WTC11 (cell line): ENCODE results near the gene IL17RC. TPM values are rescaled to one million over a fixed set of nuclear protein-coding genes. Genes with fewer than 3 reads are reported as not detected.

Experiments
- ATAC-seq: fragments of 200-7000 bp; cut with Tn5 transposase; 2 replicates; pipeline ENCODE4 v1.10.0; 2021; ENCODE audit warnings: mild to moderate bottlenecking, moderate library complexity
- CTCF ChIA-PET: fragments of 300-600 bp; sonication (Branson Sonifier 250); formaldehyde crosslinking; loops from one replicate; lab custom pipeline; 2021; ENCODE audit warnings: antibody characterized with exemption; lab: Charles Lee
- POLR2A ChIA-PET: fragments of 350-600 bp; sonication (Branson Sonifier 250); formaldehyde crosslinking; loops from one replicate; lab custom pipeline; 2021; ENCODE audit warnings: antibody characterized with exemption; lab: Charles Lee
- DNase-seq: peaks from one replicate; pipeline ENCODE4 v3.0.0; 2021; ENCODE audit warnings: low spot score
- H3K27ac Mint-ChIP-seq: 2 replicates; pipeline ENCODE4 v1.8.0; 2021; ENCODE audit warnings: mixed read lengths
- H3K27me3 Mint-ChIP-seq: 2 replicates; pipeline ENCODE4 v1.8.0; 2021; ENCODE audit warnings: low read depth, mild to moderate bottlenecking, moderate library complexity, mixed read lengths
- H3K36me3 Mint-ChIP-seq: 2 replicates; pipeline ENCODE4 v1.8.0; 2021; ENCODE audit warnings: mixed read lengths
- H3K4me1 Mint-ChIP-seq: 2 replicates; pipeline ENCODE4 v1.8.0; 2022; ENCODE audit warnings: mixed read lengths
- H3K4me3 Mint-ChIP-seq: 2 replicates; pipeline ENCODE4 v1.8.0; 2021; ENCODE audit warnings: mild to moderate bottlenecking, moderate library complexity, mixed read lengths
- H3K9me3 Mint-ChIP-seq: 2 replicates; pipeline ENCODE4 v1.8.0; 2021; ENCODE audit warnings: mixed read lengths
- CREM ChIP-seq: sonication (generic); formaldehyde crosslinking; IDR thresholded peaks from 2 replicates; pipeline ENCODE4 v1.8.1; 2022; ENCODE audit warnings: mild to moderate bottlenecking, missing genetic modification reagents, moderate library complexity
- ETV6 ChIP-seq: sonication (generic); formaldehyde crosslinking; IDR thresholded peaks from 2 replicates; pipeline ENCODE4 v1.8.1; 2022; ENCODE audit warnings: mild to moderate bottlenecking, missing genetic modification reagents
- FOXP1 ChIP-seq: sonication (generic); formaldehyde crosslinking; IDR thresholded peaks from 2 replicates; pipeline ENCODE4 v1.8.0; 2022; ENCODE audit warnings: missing genetic modification reagents, mild to moderate bottlenecking, moderate library complexity, borderline replicate concordance
- GABPB1 ChIP-seq: sonication (generic); formaldehyde crosslinking; IDR thresholded peaks from 2 replicates; pipeline ENCODE4 v1.8.1; 2023; ENCODE audit warnings: mild to moderate bottlenecking, missing genetic modification reagents
- JUN ChIP-seq: sonication (generic); formaldehyde crosslinking; IDR thresholded peaks from 2 replicates; pipeline ENCODE4 v1.8.0; 2023; ENCODE audit warnings: mild to moderate bottlenecking, missing genetic modification reagents
- KAT7 ChIP-seq: sonication (generic); formaldehyde crosslinking; IDR thresholded peaks from 2 replicates; pipeline ENCODE4 v1.8.1; 2023; ENCODE audit warnings: missing genetic modification reagents, mild to moderate bottlenecking, borderline replicate concordance
- NFE2L1 ChIP-seq: sonication (generic); formaldehyde crosslinking; IDR thresholded peaks from 2 replicates; pipeline ENCODE4 v1.8.1; 2023; ENCODE audit warnings: missing genetic modification reagents
- RELA ChIP-seq: sonication (generic); formaldehyde crosslinking; IDR thresholded peaks from 2 replicates; pipeline ENCODE4 v1.8.1; 2022; ENCODE audit warnings: missing genetic modification reagents, mild to moderate bottlenecking, borderline replicate concordance
- SP1 ChIP-seq: sonication (generic); formaldehyde crosslinking; conservative IDR thresholded peaks from 2 replicates; pipeline ENCODE4 v1.8.1; 2022; ENCODE audit warnings: missing genetic modification reagents
- TEAD1 ChIP-seq: sonication (generic); formaldehyde crosslinking; IDR thresholded peaks from 2 replicates; pipeline ENCODE4 v1.8.0; 2022; ENCODE audit warnings: mild to moderate bottlenecking, missing genetic modification reagents
- ZNF121 ChIP-seq: sonication (generic); formaldehyde crosslinking; IDR thresholded peaks from 2 replicates; pipeline ENCODE4 v1.8.0; 2023; ENCODE audit warnings: missing genetic modification reagents
- ZNF232 ChIP-seq: sonication (generic); formaldehyde crosslinking; IDR thresholded peaks from 2 replicates; pipeline ENCODE4 v1.8.0; 2022; ENCODE audit warnings: mild to moderate bottlenecking, missing genetic modification reagents
- ZNF263 ChIP-seq: sonication (generic); formaldehyde crosslinking; IDR thresholded peaks from 2 replicates; pipeline ENCODE4 v1.8.1; 2022; ENCODE audit warnings: low read depth, mild to moderate bottlenecking, moderate library complexity, missing genetic modification reagents
- total RNA-seq: library from RNA; stranded (reverse); gene quantifications from 3 replicates; pipeline ENCODE4 v1.2.3, GENCODE V29; 2021
- TF ChIP-seq, protein P1 (sequence below): sonication (generic); formaldehyde crosslinking; IDR thresholded peaks from 2 replicates; pipeline ENCODE4 v1.8.0; 2023; ENCODE audit warnings: missing genetic modification reagents, mild to moderate bottlenecking, borderline replicate concordance
- TF ChIP-seq, protein P2 (sequence below): sonication (generic); formaldehyde crosslinking; conservative IDR thresholded peaks from 2 replicates; pipeline ENCODE4 v1.8.1; 2022; ENCODE audit warnings: mild to moderate bottlenecking, missing genetic modification reagents
- TF ChIP-seq, protein P3 (sequence below): sonication (generic); formaldehyde crosslinking; IDR thresholded peaks from 2 replicates; pipeline ENCODE4 v1.8.0; 2022; ENCODE audit warnings: mild to moderate bottlenecking, missing genetic modification reagents
- TF ChIP-seq, protein P4 (sequence below): sonication (generic); formaldehyde crosslinking; IDR thresholded peaks from 2 replicates; pipeline ENCODE4 v1.8.1; 2023; ENCODE audit warnings: mild to moderate bottlenecking, moderate library complexity, missing genetic modification reagents
- TF ChIP-seq, protein P5 (sequence below): sonication (generic); formaldehyde crosslinking; IDR thresholded peaks from 2 replicates; pipeline ENCODE4 v1.8.0; 2022; ENCODE audit warnings: mild to moderate bottlenecking, missing genetic modification reagents
- TF ChIP-seq, protein P6 (sequence below): fragments of 250-450 bp; sonication (Bioruptor Pico); conservative IDR thresholded peaks from 2 replicates; pipeline ENCODE4 v1.9.0; 2021; ENCODE audit warnings: mild to moderate bottlenecking
- TF ChIP-seq, protein P7 (sequence below): sonication (generic); formaldehyde crosslinking; IDR thresholded peaks from 2 replicates; pipeline ENCODE4 v1.8.1; 2023; ENCODE audit warnings: mild to moderate bottlenecking, missing genetic modification reagents
- TF ChIP-seq, protein P8 (sequence below): sonication (generic); formaldehyde crosslinking; IDR thresholded peaks from 2 replicates; pipeline ENCODE4 v1.8.0; 2023; ENCODE audit warnings: missing genetic modification reagents

Gene IL17RC
- total RNA-seq, 1 experiment from 2014 or later: 10.1 TPM

DNA sequence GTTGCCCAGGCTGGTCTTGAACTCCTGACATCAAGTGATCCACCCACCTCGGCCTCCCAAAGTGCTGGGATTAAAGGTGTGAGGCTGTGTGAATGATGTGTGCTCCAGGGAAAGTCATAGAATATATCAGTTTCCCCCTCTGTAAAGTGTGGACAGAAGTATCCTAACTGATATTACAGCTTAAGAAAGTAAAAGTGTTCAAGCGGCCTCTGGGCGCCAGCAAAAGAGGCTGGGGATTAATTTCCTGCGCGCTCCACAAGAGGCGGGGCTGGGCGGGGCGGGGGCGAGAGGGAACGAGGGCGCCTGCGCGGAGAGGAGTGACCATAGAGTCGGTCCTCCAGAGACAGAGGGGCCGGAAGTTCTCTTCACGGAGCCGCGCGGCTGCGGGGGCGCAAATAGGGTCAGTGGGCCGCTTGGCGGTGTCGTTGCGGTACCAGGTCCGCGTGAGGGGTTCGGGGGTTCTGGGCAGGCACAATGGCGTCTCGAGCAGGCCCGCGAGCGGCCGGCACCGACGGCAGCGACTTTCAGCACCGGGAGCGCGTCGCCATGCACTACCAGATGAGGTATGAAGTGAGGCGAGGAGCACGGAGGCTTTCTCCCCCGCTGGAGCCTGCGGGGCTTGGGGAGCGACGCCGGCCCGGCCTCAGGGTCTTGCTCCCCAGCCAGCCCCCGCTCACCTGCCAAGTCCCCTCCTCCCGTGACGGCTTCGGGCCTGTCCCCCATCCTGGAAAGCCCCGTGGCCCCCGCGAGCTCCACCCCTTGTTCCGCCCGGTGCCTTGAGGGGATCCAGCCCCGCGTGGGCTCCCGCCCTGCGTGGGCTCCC, 26.4 kb upstream of the IL17RC start, which contains the start of gene JAGN1:
Gene JAGN1, plus strand, starts transcription at position 362 of the 823 bp plus-strand sequence. Its CDS starts 113 bp downstream, at position 475.
- Mint-ChIP-seq H3K27ac (peak within 1 kb of the TSS; percentile 78; the same call in 1 of the 2 replicates), H3K27me3 (peaks cover 7% of the 10 kb centered on the region), H3K4me1 (peaks cover 8% of the 10 kb centered on the region), H3K4me3 (peak within 1 kb of the TSS; percentile 93), H3K9me3 (no peaks in the 10 kb centered on the region), H3K36me3 (peaks cover 25% of the 10 kb centered on the region)
- peak; percentile 92 for ATAC-seq
- ChIA-PET POLR2A (interaction anchor here (0.7 to 1.6 kb wide), 2 partner anchors 43 to 413 kb away, joined by 5 to 9 read pairs; partner anchors contain the start of gene CRELD1), CTCF (interaction anchor here (0.6 to 1.3 kb wide), 4 partner anchors 25 to 65 kb away, joined by 3 to 4 read pairs (median 3); no protein-coding TSS in a partner anchor)
- peak; percentile 87 for DNase-seq
- TF ChIP-seq ETV6: peak; percentile 73
- TF ChIP-seq, protein P1, sequence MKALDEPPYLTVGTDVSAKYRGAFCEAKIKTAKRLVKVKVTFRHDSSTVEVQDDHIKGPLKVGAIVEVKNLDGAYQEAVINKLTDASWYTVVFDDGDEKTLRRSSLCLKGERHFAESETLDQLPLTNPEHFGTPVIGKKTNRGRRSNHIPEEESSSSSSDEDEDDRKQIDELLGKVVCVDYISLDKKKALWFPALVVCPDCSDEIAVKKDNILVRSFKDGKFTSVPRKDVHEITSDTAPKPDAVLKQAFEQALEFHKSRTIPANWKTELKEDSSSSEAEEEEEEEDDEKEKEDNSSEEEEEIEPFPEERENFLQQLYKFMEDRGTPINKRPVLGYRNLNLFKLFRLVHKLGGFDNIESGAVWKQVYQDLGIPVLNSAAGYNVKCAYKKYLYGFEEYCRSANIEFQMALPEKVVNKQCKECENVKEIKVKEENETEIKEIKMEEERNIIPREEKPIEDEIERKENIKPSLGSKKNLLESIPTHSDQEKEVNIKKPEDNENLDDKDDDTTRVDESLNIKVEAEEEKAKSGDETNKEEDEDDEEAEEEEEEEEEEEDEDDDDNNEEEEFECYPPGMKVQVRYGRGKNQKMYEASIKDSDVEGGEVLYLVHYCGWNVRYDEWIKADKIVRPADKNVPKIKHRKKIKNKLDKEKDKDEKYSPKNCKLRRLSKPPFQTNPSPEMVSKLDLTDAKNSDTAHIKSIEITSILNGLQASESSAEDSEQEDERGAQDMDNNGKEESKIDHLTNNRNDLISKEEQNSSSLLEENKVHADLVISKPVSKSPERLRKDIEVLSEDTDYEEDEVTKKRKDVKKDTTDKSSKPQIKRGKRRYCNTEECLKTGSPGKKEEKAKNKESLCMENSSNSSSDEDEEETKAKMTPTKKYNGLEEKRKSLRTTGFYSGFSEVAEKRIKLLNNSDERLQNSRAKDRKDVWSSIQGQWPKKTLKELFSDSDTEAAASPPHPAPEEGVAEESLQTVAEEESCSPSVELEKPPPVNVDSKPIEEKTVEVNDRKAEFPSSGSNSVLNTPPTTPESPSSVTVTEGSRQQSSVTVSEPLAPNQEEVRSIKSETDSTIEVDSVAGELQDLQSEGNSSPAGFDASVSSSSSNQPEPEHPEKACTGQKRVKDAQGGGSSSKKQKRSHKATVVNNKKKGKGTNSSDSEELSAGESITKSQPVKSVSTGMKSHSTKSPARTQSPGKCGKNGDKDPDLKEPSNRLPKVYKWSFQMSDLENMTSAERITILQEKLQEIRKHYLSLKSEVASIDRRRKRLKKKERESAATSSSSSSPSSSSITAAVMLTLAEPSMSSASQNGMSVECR (CRISPR knock-in tag): peak; percentile 95
- peak; percentile 79; the same call in 1 of the 2 replicates for TF ChIP-seq ZNF232 (CRISPR knock-in tag)
- TF ChIP-seq, protein P2, sequence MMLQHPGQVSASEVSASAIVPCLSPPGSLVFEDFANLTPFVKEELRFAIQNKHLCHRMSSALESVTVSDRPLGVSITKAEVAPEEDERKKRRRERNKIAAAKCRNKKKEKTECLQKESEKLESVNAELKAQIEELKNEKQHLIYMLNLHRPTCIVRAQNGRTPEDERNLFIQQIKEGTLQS: no peak
- TF ChIP-seq, protein P3, sequence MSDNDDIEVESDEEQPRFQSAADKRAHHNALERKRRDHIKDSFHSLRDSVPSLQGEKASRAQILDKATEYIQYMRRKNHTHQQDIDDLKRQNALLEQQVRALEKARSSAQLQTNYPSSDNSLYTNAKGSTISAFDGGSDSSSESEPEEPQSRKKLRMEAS (CRISPR knock-in tag): peak; percentile 81
- peak; percentile 72; the same call in 1 of the 2 replicates for TF ChIP-seq RELA (CRISPR knock-in tag)
- TF ChIP-seq, protein P4, sequence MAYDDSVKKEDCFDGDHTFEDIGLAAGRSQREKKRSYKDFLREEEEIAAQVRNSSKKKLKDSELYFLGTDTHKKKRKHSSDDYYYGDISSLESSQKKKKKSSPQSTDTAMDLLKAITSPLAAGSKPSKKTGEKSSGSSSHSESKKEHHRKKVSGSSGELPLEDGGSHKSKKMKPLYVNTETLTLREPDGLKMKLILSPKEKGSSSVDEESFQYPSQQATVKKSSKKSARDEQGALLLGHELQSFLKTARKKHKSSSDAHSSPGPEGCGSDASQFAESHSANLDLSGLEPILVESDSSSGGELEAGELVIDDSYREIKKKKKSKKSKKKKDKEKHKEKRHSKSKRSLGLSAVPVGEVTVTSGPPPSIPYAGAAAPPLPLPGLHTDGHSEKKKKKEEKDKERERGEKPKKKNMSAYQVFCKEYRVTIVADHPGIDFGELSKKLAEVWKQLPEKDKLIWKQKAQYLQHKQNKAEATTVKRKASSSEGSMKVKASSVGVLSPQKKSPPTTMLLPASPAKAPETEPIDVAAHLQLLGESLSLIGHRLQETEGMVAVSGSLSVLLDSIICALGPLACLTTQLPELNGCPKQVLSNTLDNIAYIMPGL (CRISPR knock-in tag): peak; percentile 73; the same call in 1 of the 2 replicates
- 0 out of 2 replicates have a peak, but pooled peaks have one; percentile 42 for TF ChIP-seq KAT7 (CRISPR knock-in tag)
- peak; percentile 79; the same call in 1 of the 2 replicates for TF ChIP-seq NFE2L1 (CRISPR knock-in tag)
- peak; percentile 64; the same call in 1 of the 2 replicates for TF ChIP-seq JUN (CRISPR knock-in tag)
- TF ChIP-seq, protein P5, sequence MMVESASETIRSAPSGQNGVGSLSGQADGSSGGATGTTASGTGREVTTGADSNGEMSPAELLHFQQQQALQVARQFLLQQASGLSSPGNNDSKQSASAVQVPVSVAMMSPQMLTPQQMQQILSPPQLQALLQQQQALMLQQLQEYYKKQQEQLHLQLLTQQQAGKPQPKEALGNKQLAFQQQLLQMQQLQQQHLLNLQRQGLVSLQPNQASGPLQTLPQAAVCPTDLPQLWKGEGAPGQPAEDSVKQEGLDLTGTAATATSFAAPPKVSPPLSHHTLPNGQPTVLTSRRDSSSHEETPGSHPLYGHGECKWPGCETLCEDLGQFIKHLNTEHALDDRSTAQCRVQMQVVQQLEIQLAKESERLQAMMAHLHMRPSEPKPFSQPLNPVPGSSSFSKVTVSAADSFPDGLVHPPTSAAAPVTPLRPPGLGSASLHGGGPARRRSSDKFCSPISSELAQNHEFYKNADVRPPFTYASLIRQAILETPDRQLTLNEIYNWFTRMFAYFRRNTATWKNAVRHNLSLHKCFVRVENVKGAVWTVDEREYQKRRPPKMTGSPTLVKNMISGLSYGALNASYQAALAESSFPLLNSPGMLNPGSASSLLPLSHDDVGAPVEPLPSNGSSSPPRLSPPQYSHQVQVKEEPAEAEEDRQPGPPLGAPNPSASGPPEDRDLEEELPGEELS (CRISPR knock-in tag): peak; percentile 93
- TF ChIP-seq GABPB1 (CRISPR knock-in tag): peak; percentile 68; the same call in 1 of the 2 replicates
- TF ChIP-seq, protein P6, sequence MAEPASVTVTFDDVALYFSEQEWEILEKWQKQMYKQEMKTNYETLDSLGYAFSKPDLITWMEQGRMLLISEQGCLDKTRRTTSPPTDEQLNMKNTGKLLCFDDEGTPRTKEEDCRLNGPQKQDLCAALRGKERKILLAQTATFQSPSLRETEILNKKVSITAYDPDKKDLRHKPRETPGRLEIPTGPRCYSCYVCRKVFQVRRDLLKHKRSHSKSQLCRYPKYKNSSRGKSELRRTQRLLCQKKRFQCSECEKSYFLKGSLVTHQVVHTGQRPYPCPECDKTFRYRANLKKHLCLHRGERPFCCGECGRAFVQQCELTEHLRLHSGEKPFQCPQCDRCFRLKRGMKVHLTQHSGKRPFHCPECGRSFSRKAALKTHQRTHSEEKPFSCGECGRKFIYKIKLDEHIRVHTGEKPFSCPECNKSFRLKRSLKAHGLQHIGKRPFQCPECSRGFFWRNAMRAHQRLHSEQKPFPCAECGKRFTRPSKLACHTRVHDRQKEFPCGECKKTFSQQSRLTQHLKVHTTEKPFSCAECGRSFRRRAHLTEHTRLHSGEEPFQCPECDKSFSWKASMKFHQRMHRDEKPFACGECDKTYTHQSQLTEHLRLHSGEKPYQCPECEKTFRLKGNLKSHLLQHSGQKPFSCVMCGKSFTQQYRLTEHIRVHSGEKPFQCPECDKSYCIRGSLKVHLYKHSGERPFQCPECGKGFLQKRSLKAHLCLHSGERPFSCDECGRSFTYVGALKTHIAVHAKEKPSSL (CRISPR knock-in tag): no peak
- TF ChIP-seq TEAD1: 0 out of 2 replicates have a peak, but pooled peaks have one; percentile 16
- 0 out of 2 replicates have a peak, but pooled peaks have one; percentile 13 for TF ChIP-seq ZNF121 (CRISPR knock-in tag)
- peak; percentile 54; the same call in 1 of the 2 replicates for TF ChIP-seq SP1 (CRISPR knock-in tag)
- TF ChIP-seq, protein P7, sequence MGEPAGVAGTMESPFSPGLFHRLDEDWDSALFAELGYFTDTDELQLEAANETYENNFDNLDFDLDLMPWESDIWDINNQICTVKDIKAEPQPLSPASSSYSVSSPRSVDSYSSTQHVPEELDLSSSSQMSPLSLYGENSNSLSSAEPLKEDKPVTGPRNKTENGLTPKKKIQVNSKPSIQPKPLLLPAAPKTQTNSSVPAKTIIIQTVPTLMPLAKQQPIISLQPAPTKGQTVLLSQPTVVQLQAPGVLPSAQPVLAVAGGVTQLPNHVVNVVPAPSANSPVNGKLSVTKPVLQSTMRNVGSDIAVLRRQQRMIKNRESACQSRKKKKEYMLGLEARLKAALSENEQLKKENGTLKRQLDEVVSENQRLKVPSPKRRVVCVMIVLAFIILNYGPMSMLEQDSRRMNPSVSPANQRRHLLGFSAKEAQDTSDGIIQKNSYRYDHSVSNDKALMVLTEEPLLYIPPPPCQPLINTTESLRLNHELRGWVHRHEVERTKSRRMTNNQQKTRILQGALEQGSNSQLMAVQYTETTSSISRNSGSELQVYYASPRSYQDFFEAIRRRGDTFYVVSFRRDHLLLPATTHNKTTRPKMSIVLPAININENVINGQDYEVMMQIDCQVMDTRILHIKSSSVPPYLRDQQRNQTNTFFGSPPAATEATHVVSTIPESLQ (CRISPR knock-in tag): 0 out of 2 replicates have a peak, but pooled peaks have one; percentile 56
- peak; percentile 83; the same call in 1 of the 2 replicates for TF ChIP-seq FOXP1 (CRISPR knock-in tag)
- peak; percentile 20; the same call in 1 of the 2 replicates for TF ChIP-seq CREM
- no peak for TF ChIP-seq ZNF263 (CRISPR knock-in tag)
- TF ChIP-seq, protein P8, sequence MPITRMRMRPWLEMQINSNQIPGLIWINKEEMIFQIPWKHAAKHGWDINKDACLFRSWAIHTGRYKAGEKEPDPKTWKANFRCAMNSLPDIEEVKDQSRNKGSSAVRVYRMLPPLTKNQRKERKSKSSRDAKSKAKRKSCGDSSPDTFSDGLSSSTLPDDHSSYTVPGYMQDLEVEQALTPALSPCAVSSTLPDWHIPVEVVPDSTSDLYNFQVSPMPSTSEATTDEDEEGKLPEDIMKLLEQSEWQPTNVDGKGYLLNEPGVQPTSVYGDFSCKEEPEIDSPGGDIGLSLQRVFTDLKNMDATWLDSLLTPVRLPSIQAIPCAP: peak; percentile 74
